Measurements from ENCODE around the gene BIRC7. TPM values are rescaled to one million over a fixed set of nuclear protein-coding genes. Genes with fewer than 3 reads are reported as not detected.
A peak's percentile ranks its signal among the peaks of the same experiment; 100 is the strongest.

Gene BIRC7
- polyA plus RNA-seq, 1 donor (not counting 4 experiments of a cell fraction or from before 2014, with no cell fraction given), result not detected

GRCh38 chr20:63274381-63275228 lies 38.9 kb downstream of the BIRC7 start:
- H3K27me3 ChIP-seq (ENCODE audit: control insufficient read depth, extremely low read depth, insufficient read depth, low read length), result no peaks in the 10 kb centered on the region
- TF ChIP-seq CTCF (optimal IDR thresholded peaks at IDR 0.05 in 1 of 3, IDR thresholded peaks at IDR 0.05 in 1 of 3, conservative IDR thresholded peaks at IDR 0.05 in 1 of 3; ENCODE audit: extremely low read depth in 1 of 3, insufficient read depth in 2 of 3, low read length in 3 of 3), result no peak
- TF ChIP-seq EZH2 (IDR thresholded peaks at IDR 0.05; ENCODE audit: low read length), result no peak
- H3K27ac ChIP-seq (ENCODE audit: control insufficient read depth, insufficient read depth, low read length), result no peak overlapping the region
- peaks cover 2% of the 10 kb centered on the region for H3K9me1 ChIP-seq (ENCODE audit: control insufficient read depth, extremely low read depth, insufficient read depth, low read length)
- no peaks in the 10 kb centered on the region for H3K9me3 ChIP-seq (ENCODE audit: control insufficient read depth, low read depth, low read length)
- H4K20me1 ChIP-seq (ENCODE audit: control insufficient read depth, extremely low read depth, insufficient read depth, low read length), result peaks cover 13% of the 10 kb centered on the region
- H3K9ac ChIP-seq (ENCODE audit: control insufficient read depth, extremely low read depth, insufficient read depth, low read length), result no peak overlapping the region
- peaks cover 51% of the 10 kb centered on the region for H3K79me2 ChIP-seq (ENCODE audit: control insufficient read depth, insufficient read depth, low read length)
- H2AFZ ChIP-seq (ENCODE audit: control insufficient read depth, low read length), result no peak overlapping the region
- dilution Hi-C loops (cut with MboI; ENCODE audit: extremely low pct_ligation_motif_present, low sequenced_read_pairs), result no loop called here
- no peak overlapping the region for H3K4me2 ChIP-seq (ENCODE audit: control insufficient read depth, extremely low read depth, insufficient read depth, low read depth, low read length)
- no peak overlapping the region for H3K4me3 ChIP-seq (ENCODE audit: control insufficient read depth in 2 of 3, extremely low read depth in 1 of 3, insufficient read depth in 2 of 3, low read depth in 1 of 3, low read length in 3 of 3)
- FAIRE-seq (peak; percentile 48), DNase-seq (ENCODE audit: low read depth, low spot score) (no peak)
- H3K4me1 ChIP-seq (ENCODE audit: control insufficient read depth, extremely low read depth, insufficient read depth, low read length), result peaks cover 11% of the 10 kb centered on the region
- H3K36me3 ChIP-seq (ENCODE audit: control insufficient read depth in 2 of 2, extremely low read depth in 1 of 2, insufficient read depth in 2 of 2, low read length in 2 of 2), result peaks cover 20 to 27% of the 10 kb centered on the region in 2 experiments

DNA sequence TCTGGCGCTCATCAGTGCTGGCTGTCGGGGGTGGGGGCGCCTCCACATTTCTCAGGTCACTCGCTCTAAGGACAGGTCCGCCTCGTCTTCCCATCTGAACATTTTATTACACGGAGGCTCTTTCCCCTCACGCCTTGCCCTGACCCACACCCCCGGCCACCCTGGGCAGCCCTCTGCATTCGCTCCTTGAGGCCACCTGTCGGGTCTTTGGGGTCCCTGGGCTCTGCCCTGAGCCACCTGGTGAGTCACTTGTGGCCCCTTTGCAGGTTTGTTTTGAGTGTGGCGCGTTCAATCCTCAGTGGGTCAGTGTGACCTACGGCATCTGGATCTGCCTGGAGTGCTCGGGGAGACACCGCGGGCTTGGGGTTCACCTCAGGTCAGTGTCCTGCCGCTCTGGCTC lies 40.1 kb downstream of the BIRC7 start:
- DNase-seq (ENCODE audit: low read depth, low spot score) (no peak), FAIRE-seq (no peak)
- Histone ChIP-seq H3K4me3 (ENCODE audit: control insufficient read depth in 2 of 3, extremely low read depth in 1 of 3, insufficient read depth in 2 of 3, low read depth in 1 of 3, low read length in 3 of 3) (no peak overlapping the region), H3K27ac (ENCODE audit: control insufficient read depth, insufficient read depth, low read length) (no peak overlapping the region), H3K27me3 (ENCODE audit: control insufficient read depth, extremely low read depth, insufficient read depth, low read length) (no peaks in the 10 kb centered on the region), H3K4me2 (ENCODE audit: control insufficient read depth, extremely low read depth, insufficient read depth, low read depth, low read length) (no peak overlapping the region), H3K9me3 (ENCODE audit: control insufficient read depth, low read depth, low read length) (no peaks in the 10 kb centered on the region), H3K9ac (ENCODE audit: control insufficient read depth, extremely low read depth, insufficient read depth, low read length) (no peak overlapping the region), H2AFZ (ENCODE audit: control insufficient read depth, low read length) (no peak overlapping the region), H3K36me3 (ENCODE audit: control insufficient read depth in 2 of 2, extremely low read depth in 1 of 2, insufficient read depth in 2 of 2, low read length in 2 of 2) (peaks cover 20 to 34% of the 10 kb centered on the region in 2 experiments), H4K20me1 (ENCODE audit: control insufficient read depth, extremely low read depth, insufficient read depth, low read length) (peaks cover 13% of the 10 kb centered on the region), H3K79me2 (ENCODE audit: control insufficient read depth, insufficient read depth, low read length) (peaks cover 51% of the 10 kb centered on the region), H3K4me1 (ENCODE audit: control insufficient read depth, extremely low read depth, insufficient read depth, low read length) (peaks cover 11% of the 10 kb centered on the region), H3K9me1 (ENCODE audit: control insufficient read depth, extremely low read depth, insufficient read depth, low read length) (peaks cover 2% of the 10 kb centered on the region)
- TF ChIP-seq CTCF (optimal IDR thresholded peaks at IDR 0.05 in 1 of 3, IDR thresholded peaks at IDR 0.05 in 1 of 3, conservative IDR thresholded peaks at IDR 0.05 in 1 of 3; ENCODE audit: extremely low read depth in 1 of 3, insufficient read depth in 2 of 3, low read length in 3 of 3), result no peak
- no peak for TF ChIP-seq EZH2 (IDR thresholded peaks at IDR 0.05; ENCODE audit: low read length)
- dilution Hi-C loops (cut with MboI; ENCODE audit: extremely low pct_ligation_motif_present, low sequenced_read_pairs), result no loop called here
